ENCODE data around the gene SCARB1. TPM values are rescaled to one million over a fixed set of nuclear protein-coding genes. Genes with fewer than 3 reads are reported as not detected.
A peak's percentile ranks its signal among the peaks of the same experiment; 100 is the strongest.

SCARB1 gene
- total and polyA plus RNA-seq, 4 experiments from 2014 or later = 1.5 to 2.6 (median 1.9) TPM

DNA sequence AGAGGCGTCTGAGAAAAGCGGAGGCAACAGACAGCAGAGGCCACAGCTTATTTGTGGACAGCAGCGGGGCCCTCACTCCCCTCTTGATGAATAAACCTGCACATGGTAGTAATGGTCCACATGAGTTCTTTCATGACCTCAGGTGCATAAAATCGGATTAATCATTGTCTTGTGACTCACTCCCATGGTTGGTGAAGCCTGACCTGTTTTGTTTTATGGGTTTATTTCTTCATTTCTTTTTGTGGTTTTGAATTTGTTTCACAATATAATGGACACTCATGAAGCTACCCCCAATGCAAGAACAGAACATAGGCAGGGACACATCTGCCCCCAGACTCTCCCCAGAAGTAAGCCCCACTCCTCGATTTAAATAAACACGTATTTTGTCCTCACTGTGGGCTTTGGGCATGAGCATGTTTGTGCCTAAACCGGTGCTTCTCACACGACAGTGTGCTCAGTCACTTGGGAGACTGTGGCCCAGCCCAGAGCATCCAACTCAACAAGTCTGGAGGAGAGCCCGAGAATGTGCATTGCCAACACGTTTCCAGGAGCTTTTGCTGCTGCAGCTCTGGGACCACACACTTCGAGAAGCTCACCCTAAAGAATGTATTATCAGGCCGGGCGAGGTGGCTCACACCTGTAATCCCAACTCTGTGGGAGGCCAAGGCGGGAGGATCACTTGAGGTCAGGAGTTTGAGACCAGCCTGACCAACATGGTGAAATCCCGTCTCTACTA is 116.1 kb downstream of the SCARB1 start:
- Histone ChIP-seq H3K27me3 (ENCODE audit: insufficient read depth, low read length) (no peaks in the 10 kb centered on the region), H3K27ac (ENCODE audit: low read depth, low read length) (no peak overlapping the region), H3K9me3 (ENCODE audit: control insufficient read depth in 1 of 2, low read length in 2 of 2) (no peaks in the 10 kb centered on the region), H3K4me3 (ENCODE audit: low read length in 2 of 2) (no peak overlapping the region), H3K36me3 (ENCODE audit: insufficient read depth, low read length) (no peaks in the 10 kb centered on the region), H3K4me1 (ENCODE audit: insufficient read depth, low read length) (no peaks in the 10 kb centered on the region)
- Mint-ChIP-seq H3K4me1 (peaks cover 0 to 13% (median 2%) of the 10 kb centered on the region in 4 donors), H3K9me3 (no peaks in the 10 kb centered on the region), H3K4me3 (no peak overlapping the region), H3K36me3 (no peaks in the 10 kb centered on the region), H3K27me3 (peaks cover 3 to 4% of the 10 kb centered on the region in 2 donors), H3K27ac (no peak overlapping the region)
- ChIA-PET POLR2A (ENCODE audit: partially characterized antibody) (no interaction called here), CTCF (ENCODE audit: partially characterized antibody) (no interaction called here)
- no peak for DNase-seq
- intact Hi-C loops (cut with micrococcal nuclease) = no loop called here

DNA sequence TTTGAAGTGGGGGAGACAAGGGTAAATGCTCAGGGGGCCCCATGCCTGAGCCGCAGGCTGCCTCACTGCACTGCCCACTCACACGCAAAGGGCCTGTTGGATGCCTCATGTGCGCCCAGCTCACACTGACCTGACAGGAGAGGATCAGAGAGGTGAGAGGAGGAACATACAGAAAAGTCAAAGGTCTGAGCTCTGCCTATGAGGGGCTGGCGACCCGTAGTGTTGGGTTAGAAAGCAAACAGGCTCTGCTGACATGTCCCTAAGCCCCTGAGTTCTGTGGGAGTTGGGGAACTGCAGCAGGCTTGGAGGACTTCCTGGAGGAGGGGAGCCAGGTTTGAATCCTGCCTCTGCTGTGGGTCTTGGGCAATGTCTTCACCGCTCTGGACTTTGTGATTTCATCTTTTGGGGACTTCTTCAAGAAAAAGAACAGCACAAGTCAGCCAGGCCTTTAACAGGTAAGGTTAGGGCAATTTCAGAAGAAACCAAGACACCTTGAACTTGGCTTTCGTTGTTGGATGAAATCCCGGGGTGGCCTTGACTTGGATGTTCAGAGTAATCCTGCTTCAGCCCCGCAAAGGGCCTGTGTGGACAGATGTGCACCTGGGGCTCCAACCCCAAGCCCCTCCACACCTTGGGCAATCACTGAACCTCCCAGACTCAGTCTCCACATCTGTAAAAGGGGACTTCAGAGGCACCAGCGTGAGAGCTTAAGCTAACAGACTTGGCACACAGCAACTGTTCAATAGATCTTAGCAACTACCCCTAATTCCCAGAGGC is 116.8 kb downstream of the SCARB1 start:
- no peak overlapping the region for H3K27ac Mint-ChIP-seq
- Histone ChIP-seq H3K4me3 (ENCODE audit: low read length in 2 of 2) (no peak overlapping the region), H3K27ac (ENCODE audit: low read depth, low read length) (no peak overlapping the region), H3K27me3 (ENCODE audit: insufficient read depth, low read length) (no peaks in the 10 kb centered on the region), H3K9me3 (ENCODE audit: control insufficient read depth in 1 of 2, low read length in 2 of 2) (no peaks in the 10 kb centered on the region), H3K36me3 (ENCODE audit: insufficient read depth, low read length) (no peaks in the 10 kb centered on the region), H3K4me1 (ENCODE audit: insufficient read depth, low read length) (no peaks in the 10 kb centered on the region)
- H3K9me3 Mint-ChIP-seq = no peaks in the 10 kb centered on the region
- no peak overlapping the region for H3K4me3 Mint-ChIP-seq
- no peaks in the 10 kb centered on the region for H3K36me3 Mint-ChIP-seq
- no peak for DNase-seq
- intact Hi-C loops (cut with micrococcal nuclease) = no loop called here
- peaks cover 3 to 4% of the 10 kb centered on the region in 2 donors for H3K27me3 Mint-ChIP-seq
- CTCF ChIA-PET (ENCODE audit: partially characterized antibody) = no interaction called here
- POLR2A ChIA-PET (ENCODE audit: partially characterized antibody) = no interaction called here
- peaks cover 0 to 13% (median 2%) of the 10 kb centered on the region in 4 donors for H3K4me1 Mint-ChIP-seq

DNA sequence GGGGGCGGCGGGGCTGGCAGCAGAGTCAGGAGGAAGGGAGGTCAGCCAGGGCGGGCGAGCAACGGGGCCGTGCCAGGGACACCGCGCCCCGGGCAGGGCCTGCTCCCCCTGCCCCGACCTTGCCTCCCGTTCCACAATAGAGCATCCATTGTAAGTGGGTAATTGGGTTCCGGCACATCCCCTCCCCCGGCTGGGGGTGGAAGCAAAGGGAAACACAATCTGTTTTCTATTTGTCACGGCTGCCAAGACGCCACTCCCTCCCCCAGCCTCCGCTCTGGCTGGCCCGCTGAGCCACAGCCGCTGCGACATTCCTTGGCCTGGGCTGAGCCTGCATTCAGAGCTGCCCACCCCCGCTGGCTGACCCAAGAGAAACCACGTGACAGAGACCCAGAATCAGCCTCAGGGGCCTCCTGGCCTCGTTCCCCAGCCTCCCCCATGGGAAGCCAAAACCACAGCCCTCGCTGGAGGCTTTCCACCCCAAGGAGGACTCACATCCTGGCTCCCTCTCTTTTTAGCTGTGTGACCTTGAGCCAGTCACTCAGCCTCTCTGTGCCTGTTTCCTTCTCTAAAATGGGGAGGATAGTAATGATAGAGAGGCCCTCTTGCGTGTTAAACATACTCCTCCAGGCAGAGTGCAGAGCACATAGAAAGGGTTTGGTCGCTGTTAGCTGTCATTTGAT is 117.6 kb downstream of the SCARB1 start:
- DNase-seq = no peak

DNA sequence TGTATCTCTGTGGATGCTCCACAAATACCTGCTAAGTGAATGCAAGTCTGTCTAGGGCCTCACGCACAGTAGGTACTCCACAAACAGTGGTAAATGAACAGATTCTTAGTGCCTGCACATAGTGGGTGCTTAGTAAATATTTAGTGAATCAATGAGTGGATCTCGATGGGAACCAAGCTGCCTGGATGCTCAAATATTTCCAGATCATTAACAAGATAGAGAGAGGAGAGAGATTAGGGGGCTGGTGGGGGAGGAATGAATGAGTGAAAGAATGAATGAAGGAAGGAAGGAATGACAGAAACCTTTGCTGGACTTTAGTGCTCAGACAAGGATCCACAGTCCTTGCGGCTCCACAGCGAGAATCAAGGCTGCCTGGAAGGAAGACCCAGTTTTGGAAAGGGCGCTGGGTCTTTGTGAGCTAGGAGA is 118.2 kb downstream of the SCARB1 start:
- DNase-seq = no peak
- Histone ChIP-seq H3K9me3 (ENCODE audit: control insufficient read depth in 1 of 2, low read length in 2 of 2) (no peaks in the 10 kb centered on the region), H3K4me3 (ENCODE audit: low read length in 2 of 2) (no peak overlapping the region), H3K4me1 (ENCODE audit: insufficient read depth, low read length) (no peaks in the 10 kb centered on the region), H3K27me3 (ENCODE audit: insufficient read depth, low read length) (no peaks in the 10 kb centered on the region), H3K27ac (ENCODE audit: low read depth, low read length) (no peak overlapping the region), H3K36me3 (ENCODE audit: insufficient read depth, low read length) (no peaks in the 10 kb centered on the region)
- intact Hi-C loops (cut with micrococcal nuclease) = no loop called here
- H3K9me3 Mint-ChIP-seq = no peaks in the 10 kb centered on the region
- ChIA-PET CTCF (ENCODE audit: partially characterized antibody) (interaction anchor here (1.2 kb wide), 1 partner anchor 21 kb away, joined by 3 read pairs; no protein-coding TSS in a partner anchor), POLR2A (ENCODE audit: partially characterized antibody) (no interaction called here)
- peak overlapping the region in 2 of 7 donors; percentile 37 to 57 for H3K27ac Mint-ChIP-seq
- peak overlapping the region in 1 of 8 donors; percentile 4 for H3K4me3 Mint-ChIP-seq
- peaks cover 3 to 7% of the 10 kb centered on the region in 2 donors for H3K27me3 Mint-ChIP-seq
- peaks cover 1 to 19% (median 4%) of the 10 kb centered on the region in 4 donors for H3K4me1 Mint-ChIP-seq
- no peaks in the 10 kb centered on the region for H3K36me3 Mint-ChIP-seq

More for the DNA sequence above, 117.6 kb downstream of the SCARB1 start:
- Mint-ChIP-seq H3K36me3 (no peaks in the 10 kb centered on the region), H3K27ac (peak overlapping the region in 1 of 7 donors; percentile 57), H3K27me3 (peaks cover 3 to 7% of the 10 kb centered on the region in 2 donors), H3K4me1 (peaks cover 0 to 13% (median 4%) of the 10 kb centered on the region in 4 donors), H3K9me3 (no peaks in the 10 kb centered on the region), H3K4me3 (peak overlapping the region in 3 of 8 donors; percentile 23 to 57 (median 30))
- CTCF ChIA-PET (ENCODE audit: partially characterized antibody) = interaction anchor here (1.2 kb wide), 1 partner anchor 20 kb away, joined by 3 read pairs; no protein-coding TSS in a partner anchor
- H3K4me1 ChIP-seq (ENCODE audit: insufficient read depth, low read length) = no peaks in the 10 kb centered on the region
- H3K27ac ChIP-seq (ENCODE audit: low read depth, low read length) = no peak overlapping the region
- H3K4me3 ChIP-seq (ENCODE audit: low read length in 2 of 2) = no peak overlapping the region
- H3K9me3 ChIP-seq (ENCODE audit: control insufficient read depth in 1 of 2, low read length in 2 of 2) = no peaks in the 10 kb centered on the region
- H3K36me3 ChIP-seq (ENCODE audit: insufficient read depth, low read length) = no peaks in the 10 kb centered on the region
- POLR2A ChIA-PET (ENCODE audit: partially characterized antibody) = no interaction called here
- intact Hi-C loops (cut with micrococcal nuclease) = no loop called here
- no peaks in the 10 kb centered on the region for H3K27me3 ChIP-seq (ENCODE audit: insufficient read depth, low read length)

DNA sequence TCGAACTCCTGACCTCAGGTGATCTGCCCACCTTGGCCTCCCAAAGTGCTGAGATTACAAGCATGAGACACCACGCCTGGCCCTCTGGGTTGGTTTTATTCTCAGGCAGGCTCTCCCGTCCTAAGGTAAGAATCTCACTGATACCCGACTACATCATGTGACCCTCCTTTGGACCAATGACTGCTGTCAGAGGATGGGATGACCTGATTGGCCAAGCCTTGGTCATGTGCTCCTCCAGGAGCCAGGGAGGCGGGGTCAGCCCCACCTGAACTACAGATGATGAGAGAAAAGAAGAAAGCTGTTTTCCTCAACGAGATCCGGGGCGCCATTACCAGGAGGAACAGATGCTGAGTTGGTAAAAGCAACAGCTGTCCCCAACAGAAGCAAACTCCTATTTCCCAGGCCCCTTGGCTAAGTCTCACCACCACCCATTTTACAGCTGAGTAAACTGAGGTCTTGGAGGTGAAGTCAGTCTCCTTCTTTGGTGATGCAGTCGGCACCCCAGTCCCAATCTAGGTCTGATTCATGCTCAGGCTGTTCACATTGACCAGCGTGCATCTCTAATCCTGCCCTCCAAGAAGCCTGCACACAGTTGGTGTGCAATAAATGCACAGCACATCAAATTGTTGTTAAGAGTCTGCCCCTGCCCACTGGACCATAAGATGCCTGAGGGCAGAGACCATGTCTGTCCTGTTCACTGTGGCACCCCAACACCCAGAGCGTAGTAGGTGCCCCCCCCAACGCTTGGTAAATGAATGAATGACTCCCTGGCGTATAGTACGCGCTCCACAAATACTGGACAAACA is 118.8 kb downstream of the SCARB1 start:
- Mint-ChIP-seq H3K27me3 (peaks cover 7 to 8% of the 10 kb centered on the region in 2 donors), H3K9me3 (no peaks in the 10 kb centered on the region), H3K4me3 (no peak overlapping the region), H3K4me1 (peaks cover 3 to 23% (median 8%) of the 10 kb centered on the region in 4 donors), H3K36me3 (no peaks in the 10 kb centered on the region), H3K27ac (peak overlapping the region in 2 of 7 donors; percentile 37 to 41)
- no peak for DNase-seq
- intact Hi-C loops (cut with micrococcal nuclease) = no loop called here
- no peak overlapping the region for H3K4me3 ChIP-seq (ENCODE audit: low read length in 2 of 2)
- POLR2A ChIA-PET (ENCODE audit: partially characterized antibody) = no interaction called here
- H3K36me3 ChIP-seq (ENCODE audit: insufficient read depth, low read length) = no peaks in the 10 kb centered on the region
- no peaks in the 10 kb centered on the region for H3K4me1 ChIP-seq (ENCODE audit: insufficient read depth, low read length)
- no peak overlapping the region for H3K27ac ChIP-seq (ENCODE audit: low read depth, low read length)
- CTCF ChIA-PET (ENCODE audit: partially characterized antibody) = interaction anchor here (1.2 kb wide), 1 partner anchor 21 kb away, joined by 3 read pairs; no protein-coding TSS in a partner anchor
- no peaks in the 10 kb centered on the region for H3K9me3 ChIP-seq (ENCODE audit: control insufficient read depth in 1 of 2, low read length in 2 of 2)
- no peaks in the 10 kb centered on the region for H3K27me3 ChIP-seq (ENCODE audit: insufficient read depth, low read length)

DNA sequence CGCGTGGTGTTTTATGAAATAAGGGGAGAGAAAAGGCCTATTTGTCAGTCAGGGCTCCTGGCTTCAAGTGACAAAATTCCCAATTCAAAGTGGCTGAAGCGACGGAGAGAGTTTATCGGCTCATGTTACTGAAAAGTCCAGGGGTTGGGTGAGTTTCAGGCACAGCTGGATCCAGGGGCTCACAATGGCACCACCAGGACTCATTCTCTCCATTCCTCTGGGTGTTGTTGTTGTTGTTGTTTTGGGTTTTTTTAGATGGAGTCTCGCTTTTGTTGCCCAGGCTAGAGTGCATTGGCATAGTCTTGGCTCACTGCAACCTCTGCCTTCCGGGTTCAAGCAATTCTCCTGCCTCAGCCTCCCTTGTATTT is 119.4 kb downstream of the SCARB1 start:
- H3K4me3 Mint-ChIP-seq = no peak overlapping the region
- no peaks in the 10 kb centered on the region for H3K4me1 ChIP-seq (ENCODE audit: insufficient read depth, low read length)
- H3K27ac ChIP-seq (ENCODE audit: low read depth, low read length) = no peak overlapping the region
- no peaks in the 10 kb centered on the region for H3K36me3 Mint-ChIP-seq
- no peaks in the 10 kb centered on the region for H3K27me3 ChIP-seq (ENCODE audit: insufficient read depth, low read length)
- H3K9me3 ChIP-seq (ENCODE audit: control insufficient read depth in 1 of 2, low read length in 2 of 2) = no peaks in the 10 kb centered on the region
- peaks cover 3 to 23% (median 8%) of the 10 kb centered on the region in 4 donors for H3K4me1 Mint-ChIP-seq
- intact Hi-C loops (cut with micrococcal nuclease) = no loop called here
- no peak for DNase-seq
- H3K27me3 Mint-ChIP-seq = peaks cover 7 to 8% of the 10 kb centered on the region in 2 donors
- no peaks in the 10 kb centered on the region for H3K36me3 ChIP-seq (ENCODE audit: insufficient read depth, low read length)
- H3K4me3 ChIP-seq (ENCODE audit: low read length in 2 of 2) = no peak overlapping the region
- CTCF ChIA-PET (ENCODE audit: partially characterized antibody) = no interaction called here
- H3K27ac Mint-ChIP-seq = peak overlapping the region in 1 of 7 donors; percentile 41
- H3K9me3 Mint-ChIP-seq = no peaks in the 10 kb centered on the region
- POLR2A ChIA-PET (ENCODE audit: partially characterized antibody) = no interaction called here

All from CD4-positive, alpha-beta memory T cell (primary cell).